Measurements from ENCODE around the gene PDZRN3. TPM values are rescaled to one million over a fixed set of nuclear protein-coding genes. Genes with fewer than 3 reads are reported as not detected.

Gene PDZRN3
- total RNA-seq, 2 donors from 2014 or later: not detected

- Mint-ChIP-seq H3K9me3 (no peaks in the 10 kb centered on the region), H3K27me3 (peaks cover 2% of the 10 kb centered on the region)
- ATAC-seq (replicated peaks): no peak
Measured at GRCh38 chr3:73546961-73547360, 77.8 kb downstream of the PDZRN3 start.

GRCh38 chr3:73543412-73543811 is 81.3 kb downstream of the PDZRN3 start:
- ATAC-seq (replicated peaks): no peak
- Mint-ChIP-seq H3K36me3 (ENCODE audit: low read depth) (no peaks in the 10 kb centered on the region), H3K9me3 (no peaks in the 10 kb centered on the region), H3K4me1 (no peaks in the 10 kb centered on the region), H3K4me3 (no peak overlapping the region), H3K27ac (no peak overlapping the region), H3K27me3 (peaks cover 4% of the 10 kb centered on the region)

More at GRCh38 chr3:73546961-73547360, 77.8 kb downstream of the PDZRN3 start:
- no peak overlapping the region for H3K27ac Mint-ChIP-seq
- H3K4me1 Mint-ChIP-seq: no peaks in the 10 kb centered on the region
- H3K4me3 Mint-ChIP-seq: no peak overlapping the region
- no peaks in the 10 kb centered on the region for H3K36me3 Mint-ChIP-seq (ENCODE audit: low read depth)

- no peak overlapping the region for H3K4me3 Mint-ChIP-seq
- no peak overlapping the region for H3K27ac Mint-ChIP-seq
- no peaks in the 10 kb centered on the region for H3K4me1 Mint-ChIP-seq
- no peaks in the 10 kb centered on the region for H3K36me3 Mint-ChIP-seq (ENCODE audit: low read depth)
- H3K27me3 Mint-ChIP-seq: peaks cover 4% of the 10 kb centered on the region
- no peaks in the 10 kb centered on the region for H3K9me3 Mint-ChIP-seq
- no peak for ATAC-seq (replicated peaks)
Measured at GRCh38 chr3:73542136-73542535, 82.6 kb downstream of the PDZRN3 start.

GRCh38 chr3:73540969-73541740 is 83.6 kb downstream of the PDZRN3 start:
- no peak for ATAC-seq (replicated peaks)
- H3K27ac Mint-ChIP-seq: no peak overlapping the region
- H3K4me3 Mint-ChIP-seq: no peak overlapping the region
- no peaks in the 10 kb centered on the region for H3K36me3 Mint-ChIP-seq (ENCODE audit: low read depth)
- H3K4me1 Mint-ChIP-seq: no peaks in the 10 kb centered on the region
- peaks cover 4% of the 10 kb centered on the region for H3K27me3 Mint-ChIP-seq
- no peaks in the 10 kb centered on the region for H3K9me3 Mint-ChIP-seq

GRCh38 chr3:73538486-73538885 is 86.3 kb downstream of the PDZRN3 start:
- Mint-ChIP-seq H3K4me1 (no peaks in the 10 kb centered on the region), H3K27me3 (peaks cover 4% of the 10 kb centered on the region), H3K9me3 (no peaks in the 10 kb centered on the region), H3K36me3 (ENCODE audit: low read depth) (no peaks in the 10 kb centered on the region), H3K27ac (no peak overlapping the region), H3K4me3 (no peak overlapping the region)
- ATAC-seq (replicated peaks): no peak

GRCh38 chr3:73536952-73537351 is 87.8 kb downstream of the PDZRN3 start:
- H3K4me1 Mint-ChIP-seq: no peaks in the 10 kb centered on the region
- peaks cover 2% of the 10 kb centered on the region for H3K27me3 Mint-ChIP-seq
- ATAC-seq (replicated peaks): no peak
- no peaks in the 10 kb centered on the region for H3K36me3 Mint-ChIP-seq (ENCODE audit: low read depth)
- no peak overlapping the region for H3K27ac Mint-ChIP-seq
- H3K4me3 Mint-ChIP-seq: no peak overlapping the region
- no peaks in the 10 kb centered on the region for H3K9me3 Mint-ChIP-seq

- Mint-ChIP-seq H3K4me1 (no peaks in the 10 kb centered on the region), H3K9me3 (no peaks in the 10 kb centered on the region), H3K27me3 (peaks cover 2% of the 10 kb centered on the region), H3K27ac (no peak overlapping the region), H3K36me3 (ENCODE audit: low read depth) (no peaks in the 10 kb centered on the region), H3K4me3 (no peak overlapping the region)
- no peak for ATAC-seq (replicated peaks)
Measured at GRCh38 chr3:73536336-73536895, 88.3 kb downstream of the PDZRN3 start.

- H3K4me3 Mint-ChIP-seq: no peak overlapping the region
- H3K9me3 Mint-ChIP-seq: no peaks in the 10 kb centered on the region
- ATAC-seq (replicated peaks): no peak
- H3K27ac Mint-ChIP-seq: no peak overlapping the region
- H3K36me3 Mint-ChIP-seq (ENCODE audit: low read depth): no peaks in the 10 kb centered on the region
- peaks cover 4% of the 10 kb centered on the region for H3K27me3 Mint-ChIP-seq
- no peaks in the 10 kb centered on the region for H3K4me1 Mint-ChIP-seq
Measured at GRCh38 chr3:73535931-73536330, 88.8 kb downstream of the PDZRN3 start.

- Mint-ChIP-seq H3K27ac (no peak overlapping the region), H3K27me3 (peaks cover 4% of the 10 kb centered on the region), H3K36me3 (ENCODE audit: low read depth) (no peaks in the 10 kb centered on the region), H3K4me3 (no peak overlapping the region), H3K4me1 (no peaks in the 10 kb centered on the region), H3K9me3 (no peaks in the 10 kb centered on the region)
- ATAC-seq (replicated peaks): no peak
Measured at GRCh38 chr3:73535137-73535536, 89.6 kb downstream of the PDZRN3 start.

GRCh38 chr3:73530022-73530396 is 94.7 kb downstream of the PDZRN3 start:
- no peak for ATAC-seq (replicated peaks)
- Mint-ChIP-seq H3K4me3 (no peak overlapping the region), H3K27me3 (peaks cover 8% of the 10 kb centered on the region), H3K4me1 (no peaks in the 10 kb centered on the region), H3K9me3 (no peaks in the 10 kb centered on the region), H3K27ac (no peak overlapping the region), H3K36me3 (ENCODE audit: low read depth) (no peaks in the 10 kb centered on the region)

GRCh38 chr3:73529308-73530021 is 95.3 kb downstream of the PDZRN3 start:
- H3K4me3 Mint-ChIP-seq: no peak overlapping the region
- ATAC-seq (replicated peaks): no peak
- H3K27me3 Mint-ChIP-seq: peaks cover 8% of the 10 kb centered on the region
- H3K36me3 Mint-ChIP-seq (ENCODE audit: low read depth): no peaks in the 10 kb centered on the region
- no peaks in the 10 kb centered on the region for H3K4me1 Mint-ChIP-seq
- H3K27ac Mint-ChIP-seq: no peak overlapping the region
- H3K9me3 Mint-ChIP-seq: no peaks in the 10 kb centered on the region

- H3K27ac Mint-ChIP-seq: no peak overlapping the region
- H3K36me3 Mint-ChIP-seq (ENCODE audit: low read depth): no peaks in the 10 kb centered on the region
- no peak overlapping the region for H3K4me3 Mint-ChIP-seq
- ATAC-seq (replicated peaks): no peak
- peaks cover 3% of the 10 kb centered on the region for H3K27me3 Mint-ChIP-seq
- H3K4me1 Mint-ChIP-seq: no peaks in the 10 kb centered on the region
- H3K9me3 Mint-ChIP-seq: no peaks in the 10 kb centered on the region
Measured at GRCh38 chr3:73525591-73525990, 99.2 kb downstream of the PDZRN3 start.

- Mint-ChIP-seq H3K4me3 (no peak overlapping the region), H3K9me3 (no peaks in the 10 kb centered on the region), H3K27me3 (peaks cover 3% of the 10 kb centered on the region), H3K36me3 (ENCODE audit: low read depth) (no peaks in the 10 kb centered on the region), H3K4me1 (no peaks in the 10 kb centered on the region), H3K27ac (no peak overlapping the region)
- ATAC-seq (replicated peaks): no peak
Measured at GRCh38 chr3:73523661-73524060, 101.1 kb downstream of the PDZRN3 start.

GRCh38 chr3:73521734-73522336 is 102.9 kb downstream of the PDZRN3 start:
- no peak overlapping the region for H3K4me3 Mint-ChIP-seq
- no peaks in the 10 kb centered on the region for H3K9me3 Mint-ChIP-seq
- no peaks in the 10 kb centered on the region for H3K36me3 Mint-ChIP-seq (ENCODE audit: low read depth)
- H3K27ac Mint-ChIP-seq: no peak overlapping the region
- no peaks in the 10 kb centered on the region for H3K4me1 Mint-ChIP-seq
- ATAC-seq (replicated peaks): no peak
- peaks cover 3% of the 10 kb centered on the region for H3K27me3 Mint-ChIP-seq
